Ishikawa (cell line): ENCODE results near the gene RELN.
A peak's percentile ranks its signal among the peaks of the same experiment; 100 is the strongest.

ENCODE experiments used
- CEBPB ChIP-seq: IDR thresholded peaks from 2 replicates; pipeline ENCODE4 v1.6.1; 2012
- CREB1 ChIP-seq: IDR thresholded peaks from 2 replicates; pipeline ENCODE4 v1.6.1; 2012; ENCODE audit warnings: low read depth
- EGR1 ChIP-seq: IDR thresholded peaks from 2 replicates; pipeline ENCODE4 v1.6.1; 2012
- EP300 ChIP-seq: IDR thresholded peaks from 2 replicates; pipeline ENCODE4 v1.6.1; 2012; ENCODE audit warnings: borderline replicate concordance
- FOXM1 ChIP-seq: IDR thresholded peaks from 2 replicates; pipeline ENCODE4 v1.6.1; 2012; ENCODE audit warnings: low read depth, borderline replicate concordance
- MAX ChIP-seq: IDR thresholded peaks from 2 replicates; pipeline ENCODE4 v1.6.1; 2012
- NFIC ChIP-seq: IDR thresholded peaks from 2 replicates; pipeline ENCODE4 v1.6.1; 2012
- RAD21 ChIP-seq: IDR thresholded peaks from 2 replicates; pipeline ENCODE4 v1.6.1; 2012; ENCODE audit warnings: low read depth
- TAF1 ChIP-seq: IDR thresholded peaks from 2 replicates; pipeline ENCODE4 v1.6.1; 2012; ENCODE audit warnings: low read depth, mild to moderate bottlenecking
- TCF12 ChIP-seq: IDR thresholded peaks from 2 replicates; pipeline ENCODE4 v1.6.1; 2012; ENCODE audit warnings: low read depth
- TEAD4 ChIP-seq: IDR thresholded peaks from 2 replicates; pipeline ENCODE4 v1.6.1; 2012
- USF1 ChIP-seq: IDR thresholded peaks from 2 replicates; pipeline ENCODE4 v1.6.1; 2012
- YY1 ChIP-seq: IDR thresholded peaks from 2 replicates; pipeline ENCODE4 v1.6.1; 2012; ENCODE audit warnings: low read depth
- ZBTB7A ChIP-seq: IDR thresholded peaks from 2 replicates; pipeline ENCODE4 v1.6.1; 2012; ENCODE audit warnings: low read depth
- TF ChIP-seq, protein P1 (sequence below): IDR thresholded peaks from 2 replicates; pipeline ENCODE4 v1.6.1; 2012; ENCODE audit warnings: low read depth, mild to moderate bottlenecking

The RELN gene

GRCh38 chr7:103989200-103989784 lies at the start of gene RELN:
TSS of gene RELN (minus strand) at chr7:103989658. CDS start at chr7:103989356, 302 bp downstream.
- TF ChIP-seq MAX (peak; percentile 14; the same call in 1 of the 2 replicates), EP300 (no peak)
- TF ChIP-seq, protein P1, sequence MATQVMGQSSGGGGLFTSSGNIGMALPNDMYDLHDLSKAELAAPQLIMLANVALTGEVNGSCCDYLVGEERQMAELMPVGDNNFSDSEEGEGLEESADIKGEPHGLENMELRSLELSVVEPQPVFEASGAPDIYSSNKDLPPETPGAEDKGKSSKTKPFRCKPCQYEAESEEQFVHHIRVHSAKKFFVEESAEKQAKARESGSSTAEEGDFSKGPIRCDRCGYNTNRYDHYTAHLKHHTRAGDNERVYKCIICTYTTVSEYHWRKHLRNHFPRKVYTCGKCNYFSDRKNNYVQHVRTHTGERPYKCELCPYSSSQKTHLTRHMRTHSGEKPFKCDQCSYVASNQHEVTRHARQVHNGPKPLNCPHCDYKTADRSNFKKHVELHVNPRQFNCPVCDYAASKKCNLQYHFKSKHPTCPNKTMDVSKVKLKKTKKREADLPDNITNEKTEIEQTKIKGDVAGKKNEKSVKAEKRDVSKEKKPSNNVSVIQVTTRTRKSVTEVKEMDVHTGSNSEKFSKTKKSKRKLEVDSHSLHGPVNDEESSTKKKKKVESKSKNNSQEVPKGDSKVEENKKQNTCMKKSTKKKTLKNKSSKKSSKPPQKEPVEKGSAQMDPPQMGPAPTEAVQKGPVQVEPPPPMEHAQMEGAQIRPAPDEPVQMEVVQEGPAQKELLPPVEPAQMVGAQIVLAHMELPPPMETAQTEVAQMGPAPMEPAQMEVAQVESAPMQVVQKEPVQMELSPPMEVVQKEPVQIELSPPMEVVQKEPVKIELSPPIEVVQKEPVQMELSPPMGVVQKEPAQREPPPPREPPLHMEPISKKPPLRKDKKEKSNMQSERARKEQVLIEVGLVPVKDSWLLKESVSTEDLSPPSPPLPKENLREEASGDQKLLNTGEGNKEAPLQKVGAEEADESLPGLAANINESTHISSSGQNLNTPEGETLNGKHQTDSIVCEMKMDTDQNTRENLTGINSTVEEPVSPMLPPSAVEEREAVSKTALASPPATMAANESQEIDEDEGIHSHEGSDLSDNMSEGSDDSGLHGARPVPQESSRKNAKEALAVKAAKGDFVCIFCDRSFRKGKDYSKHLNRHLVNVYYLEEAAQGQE, result no peak

GRCh38 chr7:104038136-104038535 lies 48.7 kb upstream of the RELN start:
- no peak for TF ChIP-seq ZBTB7A
- no peak for TF ChIP-seq EP300
- TF ChIP-seq, protein P1, result no peak
- TF ChIP-seq EGR1, result no peak
- TF ChIP-seq CREB1, result no peak
- no peak for TF ChIP-seq RAD21
- no peak for TF ChIP-seq TEAD4
- TF ChIP-seq YY1, result no peak
- TF ChIP-seq CEBPB, result no peak
- no peak for TF ChIP-seq USF1
- TF ChIP-seq TCF12, result no peak
- TF ChIP-seq FOXM1, result no peak
- TF ChIP-seq MAX, result no peak
- TF ChIP-seq TAF1, result no peak
- no peak for TF ChIP-seq NFIC

GRCh38 chr7:104035351-104035750 lies 45.9 kb upstream of the RELN start:
- TF ChIP-seq RAD21 (no peak), TAF1 (no peak)

DNA sequence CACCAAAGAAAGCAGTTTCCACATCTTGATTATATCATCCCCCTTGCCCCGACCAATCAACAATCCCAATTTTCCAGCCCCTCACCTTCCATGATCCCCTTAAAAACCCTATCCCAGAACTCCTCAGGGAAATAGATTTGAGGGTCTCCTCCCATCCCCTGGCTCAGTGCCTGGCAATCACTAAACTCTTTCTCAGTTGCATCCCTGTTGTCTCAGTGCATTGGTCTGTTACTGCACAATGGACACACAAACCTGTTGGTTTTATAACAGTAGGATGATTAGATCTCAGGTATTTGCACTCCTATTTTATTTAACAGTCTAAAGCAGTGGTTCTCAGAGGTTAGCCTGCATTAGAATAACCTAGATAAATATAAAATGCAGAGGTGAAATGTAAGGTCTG lies 45.2 kb upstream of the RELN start:
- TF ChIP-seq TCF12 (no peak), NFIC (no peak)

DNA sequence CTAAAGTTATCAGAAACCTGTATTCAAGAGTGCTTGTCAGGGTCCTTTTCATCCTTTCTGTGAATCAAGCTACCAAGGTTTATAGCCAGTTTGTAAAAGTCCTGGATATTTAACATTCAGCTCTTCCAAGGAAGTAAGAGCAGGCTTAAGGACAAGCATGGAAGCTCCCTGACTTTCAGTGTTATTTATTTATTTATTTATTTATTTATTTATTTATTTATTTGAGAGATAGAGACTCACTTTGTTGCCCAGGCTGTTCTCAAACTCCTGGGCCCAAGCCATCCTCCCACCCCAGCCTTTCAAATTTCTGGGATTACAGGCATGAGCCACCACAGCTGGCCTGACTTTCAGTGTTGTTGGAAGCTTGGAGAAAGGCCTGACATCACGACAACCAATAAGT lies 44.4 kb upstream of the RELN start:
- TF ChIP-seq EGR1, result no peak
- TF ChIP-seq YY1, result no peak
- TF ChIP-seq USF1, result no peak
- TF ChIP-seq CREB1, result no peak
- no peak for TF ChIP-seq EP300
- TF ChIP-seq TEAD4, result no peak
- TF ChIP-seq, protein P1, result no peak
- TF ChIP-seq TCF12, result no peak
- no peak for TF ChIP-seq RAD21
- no peak for TF ChIP-seq TAF1
- no peak for TF ChIP-seq NFIC
- TF ChIP-seq CEBPB, result no peak
- no peak for TF ChIP-seq FOXM1
- no peak for TF ChIP-seq MAX
- no peak for TF ChIP-seq ZBTB7A
